Measurements from ENCODE around the gene LGALS3BP. TPM values are rescaled to one million over a fixed set of nuclear protein-coding genes. Genes with fewer than 3 reads are reported as not detected.
A peak's percentile ranks its signal among the peaks of the same experiment; 100 is the strongest.

The LGALS3BP gene
- total RNA-seq, 1 experiment from 2014 or later = 747 TPM

- Mint-ChIP-seq H3K4me3 (ENCODE audit: low read depth, unreplicated experiment) (peak overlapping the region; percentile 83), H3K9me3 (ENCODE audit: low read depth, unreplicated experiment) (peaks cover 3% of the 10 kb centered on the region), H3K36me3 (ENCODE audit: insufficient read depth, unreplicated experiment) (peaks cover 29% of the 10 kb centered on the region), H3K27me3 (ENCODE audit: unreplicated experiment) (no peaks in the 10 kb centered on the region), H3K4me1 (ENCODE audit: low read depth, unreplicated experiment) (peaks cover 66% of the 10 kb centered on the region), H3K27ac (ENCODE audit: unreplicated experiment) (peak overlapping the region; percentile 96)
- TF ChIP-seq CTCF (IDR thresholded peaks at IDR 0.05; ENCODE audit: unreplicated experiment) = no peak
- no peak for DNase-seq
- no TSS peak for BruUV-seq (replicated peaks)
- intact Hi-C loops (cut with micrococcal nuclease; ENCODE audit: unreplicated experiment) = no loop called here
- CTCF ChIA-PET = interaction anchor here (1.0 kb wide), 2 partner anchors 14 to 35 kb away, joined by 3 to 5 read pairs; no protein-coding TSS in a partner anchor
Observed at GRCh38 chr17:79010304-79010646, 30.6 kb upstream of the LGALS3BP start.

GRCh38 chr17:79009397-79010303, 29.9 kb upstream of the LGALS3BP start, which contains the start of gene CANT1:
Gene CANT1 (minus strand): TSS chr17:79009764. CDS start chr17:78997622, 12,142 bp downstream.
- Mint-ChIP-seq H3K4me1 (ENCODE audit: low read depth, unreplicated experiment) (peaks cover 67% of the 10 kb centered on the region), H3K27me3 (ENCODE audit: unreplicated experiment) (no peaks in the 10 kb centered on the region), H3K9me3 (ENCODE audit: low read depth, unreplicated experiment) (peaks cover 3% of the 10 kb centered on the region), H3K36me3 (ENCODE audit: insufficient read depth, unreplicated experiment) (peaks cover 29% of the 10 kb centered on the region), H3K27ac (ENCODE audit: unreplicated experiment) (peak within 1 kb of the TSS; percentile 96), H3K4me3 (ENCODE audit: low read depth, unreplicated experiment) (peak within 1 kb of the TSS; percentile 83)
- CTCF ChIA-PET = interaction anchor here (0.6 to 1.0 kb wide), 3 partner anchors 13 to 36 kb away, joined by 3 to 5 read pairs (median 3); no protein-coding TSS in a partner anchor
- no TSS peak for BruUV-seq (replicated peaks)
- intact Hi-C loops (cut with micrococcal nuclease; ENCODE audit: unreplicated experiment) = no loop called here
- no peak for TF ChIP-seq CTCF (IDR thresholded peaks at IDR 0.05; ENCODE audit: unreplicated experiment)
- peak; percentile 90 for DNase-seq

GRCh38 chr17:79008666-79009387, 29.1 kb upstream of the LGALS3BP start:
- peak overlapping the region; percentile 96 for H3K27ac Mint-ChIP-seq (ENCODE audit: unreplicated experiment)
- no peaks in the 10 kb centered on the region for H3K27me3 Mint-ChIP-seq (ENCODE audit: unreplicated experiment)
- no TSS peak for BruUV-seq (replicated peaks)
- no peak for TF ChIP-seq CTCF (IDR thresholded peaks at IDR 0.05; ENCODE audit: unreplicated experiment)
- CTCF ChIA-PET = interaction anchor here (0.6 to 1.0 kb wide), 2 partner anchors 13 to 32 kb away, joined by 3 to 5 read pairs; no protein-coding TSS in a partner anchor
- intact Hi-C loops (cut with micrococcal nuclease; ENCODE audit: unreplicated experiment) = no loop called here
- peak overlapping the region; percentile 83 for H3K4me3 Mint-ChIP-seq (ENCODE audit: low read depth, unreplicated experiment)
- no peaks in the 10 kb centered on the region for H3K9me3 Mint-ChIP-seq (ENCODE audit: low read depth, unreplicated experiment)
- H3K4me1 Mint-ChIP-seq (ENCODE audit: low read depth, unreplicated experiment) = peaks cover 67% of the 10 kb centered on the region
- no peak for DNase-seq
- peaks cover 29% of the 10 kb centered on the region for H3K36me3 Mint-ChIP-seq (ENCODE audit: insufficient read depth, unreplicated experiment)

GRCh38 chr17:79007504-79008381, 28.0 kb upstream of the LGALS3BP start:
- DNase-seq = no peak
- peaks cover 29% of the 10 kb centered on the region for H3K36me3 Mint-ChIP-seq (ENCODE audit: insufficient read depth, unreplicated experiment)
- H3K27ac Mint-ChIP-seq (ENCODE audit: unreplicated experiment) = peak overlapping the region; percentile 96
- no peak for TF ChIP-seq CTCF (IDR thresholded peaks at IDR 0.05; ENCODE audit: unreplicated experiment)
- CTCF ChIA-PET = no interaction called here
- peaks cover 63% of the 10 kb centered on the region for H3K4me1 Mint-ChIP-seq (ENCODE audit: low read depth, unreplicated experiment)
- peak overlapping the region; percentile 83 for H3K4me3 Mint-ChIP-seq (ENCODE audit: low read depth, unreplicated experiment)
- no peaks in the 10 kb centered on the region for H3K9me3 Mint-ChIP-seq (ENCODE audit: low read depth, unreplicated experiment)
- intact Hi-C loops (cut with micrococcal nuclease; ENCODE audit: unreplicated experiment) = no loop called here
- no peaks in the 10 kb centered on the region for H3K27me3 Mint-ChIP-seq (ENCODE audit: unreplicated experiment)
- no TSS peak for BruUV-seq (replicated peaks)
